WI38 (cell line): ENCODE measurements around the gene CABP4.

Experiments used
- H3K4me3 ChIP-seq: 2 replicates; pipeline ENCODE4 v1.5.1; 2011; ENCODE audit warnings: low read depth, mild to moderate bottlenecking, control low read depth, low read length
- TF ChIP-seq, protein P1 (sequence below): IDR thresholded peaks from 2 replicates; pipeline ENCODE4 v1.5.1; 2012; ENCODE audit warnings: low read depth, mild to moderate bottlenecking, control low read depth, low read length

CABP4 gene

DNA sequence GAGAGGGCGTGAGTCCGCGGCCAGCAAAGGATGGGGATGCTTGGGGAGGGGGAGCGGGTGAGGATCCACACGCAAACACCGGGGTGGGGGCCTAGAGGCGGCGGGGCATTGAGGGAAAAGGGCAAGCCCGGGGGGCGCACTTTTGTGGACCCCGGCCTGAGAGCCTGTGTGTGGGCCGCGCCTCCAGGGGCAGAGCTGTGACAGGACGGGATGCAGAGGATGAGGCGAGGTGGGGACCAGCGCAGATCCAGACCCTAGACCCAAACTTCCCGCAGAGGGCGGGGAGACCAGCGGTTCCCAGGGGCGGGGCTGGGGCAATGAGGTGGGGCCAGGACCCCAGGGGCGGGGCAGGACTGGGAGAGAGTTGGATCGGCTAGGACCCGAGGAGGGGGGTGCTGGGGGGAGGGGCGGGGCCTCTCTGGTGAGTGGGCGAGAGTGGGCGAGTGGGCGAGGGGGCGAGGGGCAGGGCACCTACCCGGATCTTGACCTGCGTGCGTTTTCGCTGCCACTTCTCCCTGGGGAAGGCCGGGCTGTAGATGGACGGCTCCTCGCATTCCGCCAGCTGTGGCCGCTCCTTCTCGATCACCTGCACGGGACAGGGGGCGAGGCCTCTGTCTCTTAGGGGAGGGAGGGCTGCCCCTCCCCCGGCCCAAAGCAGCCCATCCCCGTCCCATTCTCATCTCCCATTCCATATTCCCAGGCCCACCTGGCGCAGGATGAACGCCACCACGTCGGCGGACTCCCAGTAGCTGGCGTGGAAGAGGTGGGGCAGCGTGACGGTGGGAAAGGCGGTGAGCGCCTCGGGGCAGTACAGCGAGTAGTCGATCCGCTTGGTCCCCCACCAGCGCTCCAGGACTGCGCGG, 39.4 kb downstream of the CABP4 start:
- TF ChIP-seq, protein P1, sequence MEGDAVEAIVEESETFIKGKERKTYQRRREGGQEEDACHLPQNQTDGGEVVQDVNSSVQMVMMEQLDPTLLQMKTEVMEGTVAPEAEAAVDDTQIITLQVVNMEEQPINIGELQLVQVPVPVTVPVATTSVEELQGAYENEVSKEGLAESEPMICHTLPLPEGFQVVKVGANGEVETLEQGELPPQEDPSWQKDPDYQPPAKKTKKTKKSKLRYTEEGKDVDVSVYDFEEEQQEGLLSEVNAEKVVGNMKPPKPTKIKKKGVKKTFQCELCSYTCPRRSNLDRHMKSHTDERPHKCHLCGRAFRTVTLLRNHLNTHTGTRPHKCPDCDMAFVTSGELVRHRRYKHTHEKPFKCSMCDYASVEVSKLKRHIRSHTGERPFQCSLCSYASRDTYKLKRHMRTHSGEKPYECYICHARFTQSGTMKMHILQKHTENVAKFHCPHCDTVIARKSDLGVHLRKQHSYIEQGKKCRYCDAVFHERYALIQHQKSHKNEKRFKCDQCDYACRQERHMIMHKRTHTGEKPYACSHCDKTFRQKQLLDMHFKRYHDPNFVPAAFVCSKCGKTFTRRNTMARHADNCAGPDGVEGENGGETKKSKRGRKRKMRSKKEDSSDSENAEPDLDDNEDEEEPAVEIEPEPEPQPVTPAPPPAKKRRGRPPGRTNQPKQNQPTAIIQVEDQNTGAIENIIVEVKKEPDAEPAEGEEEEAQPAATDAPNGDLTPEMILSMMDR, result no peak
- H3K4me3 ChIP-seq, result no peak overlapping the region

- TF ChIP-seq, protein P1, result no peak
- no peak overlapping the region for H3K4me3 ChIP-seq
These were observed 40.3 kb downstream of the CABP4 start for GRCh38 chr11:67495234-67496005.

DNA sequence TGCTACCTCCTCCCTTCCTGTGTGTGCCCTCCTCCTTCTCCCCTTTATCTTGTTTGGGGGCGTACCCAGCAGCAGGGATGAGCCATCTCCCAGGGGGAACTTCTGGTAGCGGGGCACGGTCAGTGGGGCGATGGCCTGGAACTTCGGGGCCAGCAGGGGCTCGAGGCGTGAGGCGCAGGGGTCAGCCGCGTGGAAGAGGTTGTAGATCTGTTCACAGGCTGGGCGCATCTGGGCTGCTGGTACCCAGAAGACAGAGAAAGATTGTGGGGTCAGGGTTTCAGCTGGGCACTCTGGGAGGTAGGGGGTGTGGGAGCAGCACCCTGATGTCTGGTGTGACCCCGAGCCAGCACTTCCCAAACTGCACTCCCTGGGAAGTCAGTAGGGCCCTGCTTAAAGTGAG, 41.0 kb downstream of the CABP4 start:
- TF ChIP-seq, protein P1, result no peak
- H3K4me3 ChIP-seq, result no peak overlapping the region

DNA sequence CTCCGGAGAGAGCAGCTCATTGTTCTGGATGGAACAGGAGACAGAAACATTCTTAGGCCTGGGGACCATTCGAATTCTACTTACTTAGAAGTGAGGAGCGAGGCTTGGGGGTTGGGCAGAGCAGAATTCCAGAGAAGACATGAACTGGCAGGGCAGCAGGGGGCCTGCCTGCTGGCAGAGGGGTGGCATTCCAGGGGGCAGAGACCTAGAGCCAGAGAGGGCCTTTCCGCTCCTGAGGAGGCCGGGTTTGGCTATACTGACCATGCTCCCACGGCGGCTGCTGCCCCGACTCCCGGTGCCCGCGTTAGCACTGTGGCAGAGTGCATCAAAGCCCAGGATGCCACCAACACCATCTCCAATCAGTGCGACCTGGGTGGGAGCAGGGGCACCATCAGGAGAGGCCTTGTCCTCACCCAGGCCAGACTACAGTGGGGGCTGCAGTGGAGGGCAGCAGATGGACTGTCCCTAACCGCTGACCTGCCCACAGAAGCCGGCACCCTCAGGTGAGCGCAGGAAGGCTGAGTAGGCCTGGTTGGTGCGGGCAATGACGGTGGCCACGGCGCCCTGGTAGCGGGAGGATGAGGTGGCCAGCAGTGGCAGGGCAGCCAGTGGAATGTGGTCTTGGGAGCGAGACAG, 42.6 kb downstream of the CABP4 start:
- H3K4me3 ChIP-seq, result no peak overlapping the region
- TF ChIP-seq, protein P1, result no peak

- H3K4me3 ChIP-seq, result no peak overlapping the region
- TF ChIP-seq, protein P1, result no peak
These were observed 43.4 kb downstream of the CABP4 start for GRCh38 chr11:67498544-67498972.

- TF ChIP-seq, protein P1, result no peak
- H3K4me3 ChIP-seq, result no peak overlapping the region
These were observed 44.8 kb downstream of the CABP4 start for GRCh38 chr11:67499808-67500483.
